GM12878 (cell line): ENCODE measurements around the gene SBF2. TPM values are rescaled to one million over a fixed set of nuclear protein-coding genes. Genes with fewer than 3 reads are reported as not detected.

Experiments used
- BHLHE40 ChIP-seq, 2 experiments: fragments of 450-650 bp in 1 of 2; IDR thresholded peaks; 2 replicates each; pipeline ENCODE4 v1.6.1; 2011 to 2017; ENCODE audit warnings: low read depth in 2 of 2, borderline replicate concordance in 1 of 2, improper control_type of control experiment in 1 of 2, low read length in 1 of 2, mild to moderate bottlenecking in 1 of 2
- CBX3 ChIP-seq: fragments of 200-600 bp; sonication (generic); IDR thresholded peaks from 2 replicates; pipeline ENCODE4 v1.6.1; 2016; ENCODE audit warnings: low read depth, borderline replicate concordance
- CBX5 ChIP-seq: sonication (generic); IDR thresholded peaks from 2 replicates; pipeline ENCODE4 v1.6.1; 2016; ENCODE audit warnings: low read depth, moderate library complexity, mild to moderate bottlenecking, inconsistent platforms
- CHD2 ChIP-seq: IDR thresholded peaks from 2 replicates; pipeline ENCODE4 v1.6.1; 2011; ENCODE audit warnings: low read depth, low read length, improper control_type of control experiment, borderline replicate concordance
- MYB ChIP-seq: fragments of 150-350 bp; IDR thresholded peaks from 2 replicates; pipeline ENCODE4 v1.6.1; 2014; ENCODE audit warnings: mild to moderate bottlenecking, low read depth, low read length, borderline replicate concordance
- POLR2AphosphoS2 ChIP-seq: IDR thresholded peaks from 2 replicates; pipeline ENCODE4 v1.6.1; 2011; ENCODE audit warnings: low read depth, mild to moderate bottlenecking, low read length, improper control_type of control experiment, moderate library complexity
- RAD51 ChIP-seq: fragments of 450-650 bp; IDR thresholded peaks from 2 replicates; pipeline ENCODE4 v1.6.1; 2016; ENCODE audit warnings: moderate library complexity, mild to moderate bottlenecking, inconsistent platforms
- RB1 ChIP-seq: fragments of 450-650 bp; formaldehyde crosslinking; IDR thresholded peaks from 2 replicates; pipeline ENCODE4 v1.6.1; 2017; ENCODE audit warnings: mild to moderate bottlenecking, borderline replicate concordance
- SUPT20H ChIP-seq: IDR thresholded peaks from 2 replicates; pipeline ENCODE4 v1.6.1; 2011; ENCODE audit warnings: low read depth, mild to moderate bottlenecking, low read length, moderate library complexity, borderline replicate concordance; ENCODE audit not compliant: control insufficient read depth
- TARDBP ChIP-seq: IDR thresholded peaks from 2 replicates; pipeline ENCODE4 v1.6.1; 2016; ENCODE audit warnings: borderline replicate concordance
- TBL1XR1 ChIP-seq: IDR thresholded peaks from 2 replicates; pipeline ENCODE4 v1.6.1; 2012; ENCODE audit warnings: low read depth, low read length, improper control_type of control experiment
- TCF3 ChIP-seq: IDR thresholded peaks from 2 replicates; pipeline ENCODE4 v1.6.1; 2012; ENCODE audit warnings: low read depth, mild to moderate bottlenecking, low read length, borderline replicate concordance; ENCODE audit not compliant: insufficient read depth
- ZNF274 ChIP-seq: IDR thresholded peaks from one replicate; pipeline ENCODE4 v1.8.0; 2011; ENCODE audit not compliant: insufficient read length, insufficient read depth
- ZNF622 ChIP-seq: fragments of 450-650 bp; IDR thresholded peaks from 2 replicates; pipeline ENCODE4 v1.6.1; 2017; ENCODE audit warnings: mild to moderate bottlenecking, inconsistent platforms
- polyA plus RNA-seq, 11 experiments: library from polyadenylated mRNA; depleted of rRNA in 4 of 11; unstranded in 6 of 11; stranded (reverse) in 5 of 11; fragments of >200 nt; fragmentation: Nextera tagmentation in 4 of 11; fragmentation: Illumina TruSeq in 1 of 11; extraction: Ambion mirVana in 4 of 11; extraction: Trizol in 1 of 11; gene quantifications; 1 replicate in 1 of 11; 2 replicates in 10 of 11; pipeline versions ENCODE4 v1.2.1 to v1.2.3, GENCODE V29; 2011 to 2016; ENCODE audit warnings: inconsistent platforms in 2 of 11, missing spikeins in 2 of 11, low read depth in 1 of 11
- total RNA-seq, 4 experiments: library from RNA; depleted of rRNA in 3 of 4; stranded (reverse); fragments of >200 nt in 3 of 4; fragmentation: Illumina TruSeq in 1 of 4; extraction: Trizol in 1 of 4; gene quantifications; 2 replicates each; pipeline versions ENCODE4 v1.2.1 to v1.2.3, GENCODE V29; 2013 to 2021
- TF ChIP-seq, protein P1 (sequence below): fragments of 450-650 bp; IDR thresholded peaks from 2 replicates; pipeline ENCODE4 v1.6.1; 2017; ENCODE audit warnings: mild to moderate bottlenecking, moderate library complexity
- TF ChIP-seq, protein P2 (sequence below): fragments of 450-650 bp; IDR thresholded peaks from 2 replicates; pipeline ENCODE4 v1.6.1; 2018; ENCODE audit warnings: borderline replicate concordance, mild to moderate bottlenecking; ENCODE audit not compliant: partially characterized antibody
- TF ChIP-seq, protein P3 (sequence below): fragments of 450-650 bp; formaldehyde crosslinking; IDR thresholded peaks from 2 replicates; pipeline ENCODE4 v1.4.0; 2020; ENCODE audit warnings: mild to moderate bottlenecking, moderate library complexity
- TF ChIP-seq, protein P4 (sequence below): IDR thresholded peaks from 2 replicates; pipeline ENCODE4 v1.6.1; 2011; ENCODE audit warnings: borderline replicate concordance, low read depth, mild to moderate bottlenecking, moderate library complexity, low read length; ENCODE audit not compliant: insufficient read depth, poor library complexity, severe bottlenecking

Gene SBF2
- total and polyA plus RNA-seq, 10 of the 15 experiments (the other 5 are each of a cell fraction or from before 2014, with no cell fraction given) = 0.24 to 2.3 (median 1.1) TPM

DNA sequence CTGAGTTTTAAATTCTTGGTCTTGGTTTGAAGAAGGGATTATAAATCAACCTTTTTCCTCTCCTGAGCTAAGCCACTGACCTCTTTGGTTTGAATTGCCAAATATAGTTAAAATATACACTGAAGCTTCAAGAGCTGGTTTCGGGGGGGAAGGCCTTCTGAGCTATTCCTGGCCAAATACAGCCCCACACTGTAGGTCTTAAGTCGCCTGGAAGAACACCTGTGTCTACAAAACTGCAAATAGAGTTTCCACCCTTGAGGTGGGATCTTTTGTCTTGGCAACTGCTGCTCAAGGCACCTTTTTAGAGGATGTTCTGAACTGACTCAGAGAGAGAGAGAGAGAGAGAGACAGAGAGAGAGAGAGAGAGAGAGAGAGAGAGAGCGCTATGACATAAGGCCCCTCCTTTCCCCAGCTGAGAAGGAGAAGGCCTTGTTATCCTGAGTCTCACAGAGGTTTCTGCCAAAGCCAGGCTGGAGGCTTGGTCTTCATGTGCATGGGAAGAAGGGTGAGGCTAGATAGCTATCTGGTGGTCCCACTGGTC, 16.4 kb upstream of the SBF2 start (continued):
- no peak for TF ChIP-seq RB1
- TF ChIP-seq TBL1XR1 = no peak
- no peak for TF ChIP-seq CHD2
- TF ChIP-seq, protein P1, sequence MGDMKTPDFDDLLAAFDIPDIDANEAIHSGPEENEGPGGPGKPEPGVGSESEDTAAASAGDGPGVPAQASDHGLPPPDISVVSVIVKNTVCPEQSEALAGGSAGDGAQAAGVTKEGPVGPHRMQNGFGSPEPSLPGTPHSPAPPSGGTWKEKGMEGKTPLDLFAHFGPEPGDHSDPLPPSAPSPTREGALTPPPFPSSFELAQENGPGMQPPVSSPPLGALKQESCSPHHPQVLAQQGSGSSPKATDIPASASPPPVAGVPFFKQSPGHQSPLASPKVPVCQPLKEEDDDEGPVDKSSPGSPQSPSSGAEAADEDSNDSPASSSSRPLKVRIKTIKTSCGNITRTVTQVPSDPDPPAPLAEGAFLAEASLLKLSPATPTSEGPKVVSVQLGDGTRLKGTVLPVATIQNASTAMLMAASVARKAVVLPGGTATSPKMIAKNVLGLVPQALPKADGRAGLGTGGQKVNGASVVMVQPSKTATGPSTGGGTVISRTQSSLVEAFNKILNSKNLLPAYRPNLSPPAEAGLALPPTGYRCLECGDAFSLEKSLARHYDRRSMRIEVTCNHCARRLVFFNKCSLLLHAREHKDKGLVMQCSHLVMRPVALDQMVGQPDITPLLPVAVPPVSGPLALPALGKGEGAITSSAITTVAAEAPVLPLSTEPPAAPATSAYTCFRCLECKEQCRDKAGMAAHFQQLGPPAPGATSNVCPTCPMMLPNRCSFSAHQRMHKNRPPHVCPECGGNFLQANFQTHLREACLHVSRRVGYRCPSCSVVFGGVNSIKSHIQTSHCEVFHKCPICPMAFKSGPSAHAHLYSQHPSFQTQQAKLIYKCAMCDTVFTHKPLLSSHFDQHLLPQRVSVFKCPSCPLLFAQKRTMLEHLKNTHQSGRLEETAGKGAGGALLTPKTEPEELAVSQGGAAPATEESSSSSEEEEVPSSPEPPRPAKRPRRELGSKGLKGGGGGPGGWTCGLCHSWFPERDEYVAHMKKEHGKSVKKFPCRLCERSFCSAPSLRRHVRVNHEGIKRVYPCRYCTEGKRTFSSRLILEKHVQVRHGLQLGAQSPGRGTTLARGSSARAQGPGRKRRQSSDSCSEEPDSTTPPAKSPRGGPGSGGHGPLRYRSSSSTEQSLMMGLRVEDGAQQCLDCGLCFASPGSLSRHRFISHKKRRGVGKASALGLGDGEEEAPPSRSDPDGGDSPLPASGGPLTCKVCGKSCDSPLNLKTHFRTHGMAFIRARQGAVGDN = no peak
- TF ChIP-seq, protein P2, sequence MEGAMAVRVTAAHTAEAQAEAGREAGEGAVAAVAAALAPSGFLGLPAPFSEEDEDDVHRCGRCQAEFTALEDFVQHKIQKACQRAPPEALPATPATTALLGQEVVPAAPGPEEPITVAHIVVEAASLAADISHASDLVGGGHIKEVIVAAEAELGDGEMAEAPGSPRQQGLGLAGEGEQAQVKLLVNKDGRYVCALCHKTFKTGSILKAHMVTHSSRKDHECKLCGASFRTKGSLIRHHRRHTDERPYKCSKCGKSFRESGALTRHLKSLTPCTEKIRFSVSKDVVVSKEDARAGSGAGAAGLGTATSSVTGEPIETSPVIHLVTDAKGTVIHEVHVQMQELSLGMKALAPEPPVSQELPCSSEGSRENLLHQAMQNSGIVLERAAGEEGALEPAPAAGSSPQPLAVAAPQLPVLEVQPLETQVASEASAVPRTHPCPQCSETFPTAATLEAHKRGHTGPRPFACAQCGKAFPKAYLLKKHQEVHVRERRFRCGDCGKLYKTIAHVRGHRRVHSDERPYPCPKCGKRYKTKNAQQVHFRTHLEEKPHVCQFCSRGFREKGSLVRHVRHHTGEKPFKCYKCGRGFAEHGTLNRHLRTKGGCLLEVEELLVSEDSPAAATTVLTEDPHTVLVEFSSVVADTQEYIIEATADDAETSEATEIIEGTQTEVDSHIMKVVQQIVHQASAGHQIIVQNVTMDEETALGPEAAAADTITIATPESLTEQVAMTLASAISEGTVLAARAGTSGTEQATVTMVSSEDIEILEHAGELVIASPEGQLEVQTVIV = no peak
- TF ChIP-seq, protein P3, sequence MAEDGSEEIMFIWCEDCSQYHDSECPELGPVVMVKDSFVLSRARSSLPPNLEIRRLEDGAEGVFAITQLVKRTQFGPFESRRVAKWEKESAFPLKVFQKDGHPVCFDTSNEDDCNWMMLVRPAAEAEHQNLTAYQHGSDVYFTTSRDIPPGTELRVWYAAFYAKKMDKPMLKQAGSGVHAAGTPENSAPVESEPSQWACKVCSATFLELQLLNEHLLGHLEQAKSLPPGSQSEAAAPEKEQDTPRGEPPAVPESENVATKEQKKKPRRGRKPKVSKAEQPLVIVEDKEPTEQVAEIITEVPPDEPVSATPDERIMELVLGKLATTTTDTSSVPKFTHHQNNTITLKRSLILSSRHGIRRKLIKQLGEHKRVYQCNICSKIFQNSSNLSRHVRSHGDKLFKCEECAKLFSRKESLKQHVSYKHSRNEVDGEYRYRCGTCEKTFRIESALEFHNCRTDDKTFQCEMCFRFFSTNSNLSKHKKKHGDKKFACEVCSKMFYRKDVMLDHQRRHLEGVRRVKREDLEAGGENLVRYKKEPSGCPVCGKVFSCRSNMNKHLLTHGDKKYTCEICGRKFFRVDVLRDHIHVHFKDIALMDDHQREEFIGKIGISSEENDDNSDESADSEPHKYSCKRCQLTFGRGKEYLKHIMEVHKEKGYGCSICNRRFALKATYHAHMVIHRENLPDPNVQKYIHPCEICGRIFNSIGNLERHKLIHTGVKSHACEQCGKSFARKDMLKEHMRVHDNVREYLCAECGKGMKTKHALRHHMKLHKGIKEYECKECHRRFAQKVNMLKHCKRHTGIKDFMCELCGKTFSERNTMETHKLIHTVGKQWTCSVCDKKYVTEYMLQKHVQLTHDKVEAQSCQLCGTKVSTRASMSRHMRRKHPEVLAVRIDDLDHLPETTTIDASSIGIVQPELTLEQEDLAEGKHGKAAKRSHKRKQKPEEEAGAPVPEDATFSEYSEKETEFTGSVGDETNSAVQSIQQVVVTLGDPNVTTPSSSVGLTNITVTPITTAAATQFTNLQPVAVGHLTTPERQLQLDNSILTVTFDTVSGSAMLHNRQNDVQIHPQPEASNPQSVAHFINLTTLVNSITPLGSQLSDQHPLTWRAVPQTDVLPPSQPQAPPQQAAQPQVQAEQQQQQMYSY (CRISPR knock-in tag) = no peak
- no peak for TF ChIP-seq MYB
- TF ChIP-seq POLR2AphosphoS2 = no peak
- no peak for TF ChIP-seq TCF3
- no peak for TF ChIP-seq BHLHE40 (IDR thresholded peaks at IDR 0.05; ENCODE audit: borderline replicate concordance in 1 of 2, low read depth in 2 of 2, low read length in 1 of 2)
- TF ChIP-seq CBX5 = no peak
- no peak for TF ChIP-seq RAD51
- TF ChIP-seq, protein P4, sequence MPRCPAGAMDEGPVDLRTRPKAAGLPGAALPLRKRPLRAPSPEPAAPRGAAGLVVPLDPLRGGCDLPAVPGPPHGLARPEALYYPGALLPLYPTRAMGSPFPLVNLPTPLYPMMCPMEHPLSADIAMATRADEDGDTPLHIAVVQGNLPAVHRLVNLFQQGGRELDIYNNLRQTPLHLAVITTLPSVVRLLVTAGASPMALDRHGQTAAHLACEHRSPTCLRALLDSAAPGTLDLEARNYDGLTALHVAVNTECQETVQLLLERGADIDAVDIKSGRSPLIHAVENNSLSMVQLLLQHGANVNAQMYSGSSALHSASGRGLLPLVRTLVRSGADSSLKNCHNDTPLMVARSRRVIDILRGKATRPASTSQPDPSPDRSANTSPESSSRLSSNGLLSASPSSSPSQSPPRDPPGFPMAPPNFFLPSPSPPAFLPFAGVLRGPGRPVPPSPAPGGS = no peak
- no peak for TF ChIP-seq ZNF274
- no peak for TF ChIP-seq SUPT20H
- TF ChIP-seq CBX3 = no peak
- TF ChIP-seq TARDBP = no peak
- no peak for TF ChIP-seq ZNF622
